ENCODE data around the gene THAP7.

GRCh38 chr22:21010426-21011113, 8.7 kb upstream of the THAP7 start:
- TF ChIP-seq, protein P1, sequence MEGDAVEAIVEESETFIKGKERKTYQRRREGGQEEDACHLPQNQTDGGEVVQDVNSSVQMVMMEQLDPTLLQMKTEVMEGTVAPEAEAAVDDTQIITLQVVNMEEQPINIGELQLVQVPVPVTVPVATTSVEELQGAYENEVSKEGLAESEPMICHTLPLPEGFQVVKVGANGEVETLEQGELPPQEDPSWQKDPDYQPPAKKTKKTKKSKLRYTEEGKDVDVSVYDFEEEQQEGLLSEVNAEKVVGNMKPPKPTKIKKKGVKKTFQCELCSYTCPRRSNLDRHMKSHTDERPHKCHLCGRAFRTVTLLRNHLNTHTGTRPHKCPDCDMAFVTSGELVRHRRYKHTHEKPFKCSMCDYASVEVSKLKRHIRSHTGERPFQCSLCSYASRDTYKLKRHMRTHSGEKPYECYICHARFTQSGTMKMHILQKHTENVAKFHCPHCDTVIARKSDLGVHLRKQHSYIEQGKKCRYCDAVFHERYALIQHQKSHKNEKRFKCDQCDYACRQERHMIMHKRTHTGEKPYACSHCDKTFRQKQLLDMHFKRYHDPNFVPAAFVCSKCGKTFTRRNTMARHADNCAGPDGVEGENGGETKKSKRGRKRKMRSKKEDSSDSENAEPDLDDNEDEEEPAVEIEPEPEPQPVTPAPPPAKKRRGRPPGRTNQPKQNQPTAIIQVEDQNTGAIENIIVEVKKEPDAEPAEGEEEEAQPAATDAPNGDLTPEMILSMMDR (IDR thresholded peaks at IDR 0.05): no peak
- TF ChIP-seq POLR2A (IDR thresholded peaks at IDR 0.05): no peak
